Amygdala (tissue), 56 donors: ENCODE results near the gene MBP.

Experiments used
- DNase-seq, 56 donors: peaks; one replicate each; lab custom pipeline; 2025; lab: John Stamatoyannopoulos, UW

The MBP gene

GRCh38 chr18:77151772-77152520 lies 19.4 kb upstream of the MBP start:
- DNase-seq = no peak

DNA sequence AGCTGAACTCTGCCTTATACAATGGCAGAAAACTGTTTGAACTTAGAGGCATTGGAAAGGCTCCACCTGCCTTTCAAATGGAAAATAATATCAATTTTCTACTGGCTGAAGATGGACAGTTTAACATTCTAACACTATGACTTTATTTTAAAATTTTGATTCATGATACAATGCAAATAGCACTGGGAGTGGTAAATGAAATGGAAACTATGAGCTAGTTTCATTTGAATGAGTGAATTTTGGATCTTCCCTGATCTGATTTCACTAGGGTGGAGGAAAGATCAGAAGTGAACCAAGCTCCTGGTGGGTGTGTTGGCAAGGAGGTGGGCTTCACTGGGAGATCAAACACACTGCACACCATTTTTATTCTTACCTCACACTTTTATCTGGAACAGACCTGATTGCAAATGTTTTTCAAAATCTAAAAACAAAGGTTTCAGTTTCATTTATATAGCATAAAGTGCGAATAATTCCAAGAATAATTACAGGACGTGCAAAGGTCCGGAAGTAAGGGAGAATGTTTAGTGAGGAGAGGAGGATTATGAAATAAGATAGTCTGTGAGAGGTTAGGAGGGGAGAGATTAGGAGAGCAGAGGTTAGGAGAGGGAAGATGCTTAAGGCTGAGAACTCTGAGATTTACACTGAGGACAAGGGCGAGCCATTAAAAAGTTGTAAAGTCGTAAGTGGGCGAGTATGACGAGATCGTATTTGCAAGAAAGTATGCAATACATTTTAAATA lies 18.6 kb upstream of the MBP start:
- no peak for DNase-seq

DNA sequence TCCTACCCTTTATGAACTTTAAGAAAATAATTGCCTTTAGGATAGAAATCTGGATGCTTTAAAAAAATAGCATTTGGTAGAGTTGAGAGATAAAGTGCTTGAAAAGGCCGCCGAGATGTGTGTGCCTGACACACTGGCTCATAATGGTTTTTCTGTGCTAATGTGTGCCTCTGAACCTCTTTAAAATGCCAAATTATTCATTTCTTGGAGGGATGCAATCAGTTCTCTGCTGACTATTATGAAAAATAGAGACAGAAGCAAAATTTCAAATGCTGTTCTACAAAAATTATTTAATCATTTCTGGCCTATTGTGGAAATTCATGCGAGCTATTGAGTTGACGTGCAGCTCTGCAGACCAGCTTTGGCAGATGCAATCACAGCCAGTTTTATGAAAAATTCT lies 18.0 kb upstream of the MBP start:
- no peak for DNase-seq

GRCh38 chr18:77148289-77148688 lies 15.7 kb upstream of the MBP start:
- DNase-seq = no peak

GRCh38 chr18:77147418-77147852 lies 14.9 kb upstream of the MBP start:
- DNase-seq = no peak

- DNase-seq = no peak
Observed at GRCh38 chr18:77146249-77147080, 13.9 kb upstream of the MBP start.

GRCh38 chr18:77145364-77145901 lies 12.8 kb upstream of the MBP start:
- DNase-seq = no peak

GRCh38 chr18:77144451-77145118 lies 12.0 kb upstream of the MBP start:
- no peak for DNase-seq

DNA sequence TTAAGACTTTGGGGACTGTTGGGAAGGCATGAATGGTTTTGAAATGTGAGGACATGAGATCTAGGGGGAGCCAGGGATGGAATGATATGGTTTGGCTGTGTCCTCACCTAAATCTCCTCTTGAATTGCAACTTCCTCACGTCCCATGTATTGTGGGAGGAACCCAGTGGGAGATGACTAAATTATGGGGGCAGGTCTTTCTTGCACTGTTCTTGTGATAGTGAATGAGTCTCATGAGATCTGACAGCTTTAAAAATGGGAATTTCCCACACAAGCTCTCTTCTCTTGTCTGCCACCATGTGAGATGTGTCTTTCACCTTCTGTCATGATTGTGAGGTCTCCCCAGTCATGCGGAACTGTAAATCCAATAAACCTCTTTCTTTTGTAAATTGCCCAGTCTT lies 11.5 kb upstream of the MBP start:
- no peak for DNase-seq

GRCh38 chr18:77143196-77143595 lies 10.6 kb upstream of the MBP start:
- no peak for DNase-seq

GRCh38 chr18:77141401-77142118 lies 9.0 kb upstream of the MBP start:
- no peak for DNase-seq

DNA sequence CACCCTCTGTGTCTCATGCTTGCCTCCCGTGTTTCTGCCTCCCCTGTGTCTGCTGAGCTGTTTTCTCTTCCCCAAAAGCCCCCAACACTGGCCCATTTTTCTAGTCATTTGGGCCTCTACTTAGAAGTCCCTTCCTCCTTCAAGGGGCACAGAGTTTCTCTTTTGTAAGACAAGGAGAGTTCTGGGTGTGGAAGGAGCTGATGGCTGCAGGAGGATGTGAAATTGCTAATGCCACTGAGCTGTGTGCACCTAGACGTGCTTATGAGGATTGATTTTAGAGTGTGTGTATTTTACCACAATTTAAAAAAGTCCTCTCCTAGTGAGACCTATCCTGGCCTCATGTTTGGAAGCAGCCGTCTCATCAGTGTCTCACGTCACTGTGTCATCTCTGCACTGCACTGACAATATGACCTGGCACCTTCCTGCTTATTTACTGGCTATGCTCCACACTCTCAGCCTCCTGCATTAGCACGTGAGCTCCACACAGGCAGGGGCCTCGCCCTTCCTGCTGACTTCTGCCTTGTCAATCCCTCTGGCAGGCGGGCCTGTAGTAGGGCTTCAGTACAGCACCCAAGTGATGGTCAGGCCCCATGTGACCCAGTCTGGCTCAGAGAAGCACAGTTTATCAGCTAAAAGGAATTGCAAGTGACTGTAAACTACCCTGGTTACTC lies 8.0 kb upstream of the MBP start:
- DNase-seq = no peak

GRCh38 chr18:77140030-77140429 lies 7.4 kb upstream of the MBP start:
- no peak for DNase-seq

DNA sequence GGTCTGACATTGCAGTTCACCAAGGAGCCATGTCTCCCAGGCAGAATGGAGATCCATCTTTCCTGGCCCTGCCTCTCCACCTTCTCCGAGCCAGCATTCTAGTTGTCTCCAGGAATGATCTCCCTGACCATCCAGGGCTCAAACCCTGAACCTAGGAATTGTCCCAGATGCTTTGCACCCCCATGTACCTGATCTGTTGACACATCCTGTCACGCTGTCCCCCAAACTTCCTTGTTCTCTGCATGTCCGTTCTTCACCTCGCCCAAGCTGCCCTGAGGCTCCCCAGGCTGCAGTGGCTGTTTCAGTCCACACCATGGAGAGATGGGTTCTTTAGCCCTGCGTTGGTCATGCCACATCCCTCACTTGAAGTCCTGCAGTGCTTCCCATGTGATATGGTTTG lies 7.0 kb upstream of the MBP start:
- DNase-seq = no peak

GRCh38 chr18:77138270-77138669 lies 5.7 kb upstream of the MBP start:
- no peak for DNase-seq

DNA sequence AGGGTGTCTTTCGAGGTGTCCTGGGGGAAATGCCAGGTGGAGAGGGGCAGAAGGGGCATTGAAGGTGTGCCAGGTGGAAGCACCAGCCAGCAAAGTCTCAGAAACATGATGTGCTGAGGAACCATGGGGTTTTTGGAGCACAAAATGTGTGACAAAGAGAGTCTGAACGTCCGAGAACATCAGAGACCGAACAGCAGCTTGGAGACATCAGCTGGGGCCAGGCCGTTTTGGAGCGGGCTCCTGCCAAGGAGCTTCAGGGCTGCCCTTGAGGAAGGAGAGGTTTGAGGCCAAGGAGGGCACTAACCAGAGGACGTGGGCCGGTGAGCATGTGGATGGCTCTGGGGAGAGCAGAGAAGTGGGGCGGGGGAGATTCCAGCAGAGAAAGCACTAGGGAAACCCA lies 5.3 kb upstream of the MBP start:
- no peak for DNase-seq

DNA sequence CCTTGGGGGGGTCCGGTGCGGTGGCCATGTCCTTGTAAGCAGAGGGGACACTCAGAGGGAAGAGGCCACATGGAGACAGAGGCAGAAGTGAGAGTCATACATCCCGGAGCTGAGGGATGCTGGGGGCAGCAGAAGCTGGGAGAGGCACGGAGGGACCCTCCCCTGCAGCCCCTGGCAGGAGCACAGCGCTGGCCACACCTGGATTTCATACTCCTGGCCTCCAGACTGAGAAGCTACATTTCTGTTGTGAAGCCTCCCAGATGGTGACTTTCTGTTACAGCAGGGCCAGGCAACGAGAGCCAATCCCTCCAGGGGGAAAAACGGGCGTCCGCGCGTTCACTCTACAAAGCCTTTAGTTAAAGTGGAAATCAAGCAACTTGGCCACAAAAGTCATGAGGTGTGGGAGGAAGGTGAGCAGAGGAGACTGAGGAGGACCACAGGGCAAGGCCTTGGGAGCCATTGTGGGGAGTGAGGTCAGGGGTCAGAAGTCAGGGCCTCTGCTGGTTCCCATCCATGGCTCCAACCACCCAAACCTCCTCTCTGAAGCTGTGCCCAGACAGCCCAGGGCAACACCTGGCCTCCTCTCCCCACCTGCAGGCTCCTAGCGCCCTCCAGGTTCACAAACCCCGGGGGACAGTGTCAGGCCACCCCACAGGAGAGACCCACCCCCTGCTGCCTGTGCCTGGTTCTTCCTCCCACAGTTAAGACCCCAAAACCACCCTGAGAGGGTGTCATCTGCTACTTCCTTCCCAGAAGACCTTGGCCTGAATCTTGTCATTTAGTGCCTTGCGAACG lies 4.5 kb upstream of the MBP start:
- DNase-seq = no peak

DNA sequence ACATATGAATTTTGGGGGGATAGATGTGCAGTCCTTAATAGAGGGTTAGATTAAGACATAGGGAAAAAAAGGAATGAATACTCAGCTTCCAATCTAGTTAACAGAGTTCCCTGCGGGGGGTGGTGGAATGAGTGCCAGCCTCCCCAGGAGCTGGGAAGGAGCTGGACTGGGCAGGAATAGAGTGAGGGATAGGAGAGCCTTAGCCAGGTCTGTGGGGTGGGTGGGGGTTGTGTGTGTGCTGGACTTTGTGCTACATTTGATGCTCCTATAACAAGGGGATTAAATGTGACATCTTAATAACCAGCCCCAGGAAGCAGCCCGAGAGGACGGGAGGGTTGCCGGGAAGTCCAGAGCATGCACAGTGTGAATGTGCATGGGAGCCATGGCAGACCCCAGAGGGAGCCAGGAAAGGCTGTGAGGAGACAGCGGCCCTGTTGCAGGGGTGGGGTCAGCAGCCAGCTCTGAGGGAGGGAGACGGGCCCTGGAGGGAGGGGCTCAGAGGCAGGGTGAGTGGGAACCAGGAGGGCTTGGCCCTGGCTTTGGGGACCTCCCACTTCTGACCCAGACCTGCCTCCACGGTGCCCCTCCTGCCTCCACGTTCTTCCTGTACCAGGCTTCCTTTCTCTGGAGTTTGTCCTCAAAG lies 3.6 kb upstream of the MBP start:
- DNase-seq = no peak
